GM18520 (cell line): ENCODE measurements around the gene MPV17L2.
"Not testable (repeated sequence)": the region's sequence is repeated elsewhere in the genome, so short reads cannot be mapped to it uniquely, and the experiment has no call there.

Source experiments
- ATAC-seq: cut with Tn5 transposase; IDR thresholded peaks from one replicate; pipeline ENCODE4 v1.9.1; 2021; ENCODE audit not compliant: unreplicated experiment

Gene MPV17L2

GRCh38 chr19:18190278-18190677 is 2.7 kb upstream of the MPV17L2 start:
- no peak for ATAC-seq

GRCh38 chr19:18191640-18192062 is 1.4 kb upstream of the MPV17L2 start:
- no peak for ATAC-seq

GRCh38 chr19:18193388-18194180 is 566 bp downstream of the MPV17L2 start:
- ATAC-seq: no peak

GRCh38 chr19:18194181-18194530 is 1.1 kb downstream of the MPV17L2 start:
- no peak for ATAC-seq

GRCh38 chr19:18194554-18195238 is 1.7 kb downstream of the MPV17L2 start:
- ATAC-seq: no peak

GRCh38 chr19:18196511-18196845 is 3.5 kb downstream of the MPV17L2 start:
- no peak for ATAC-seq

GRCh38 chr19:18197306-18197705 is 4.3 kb downstream of the MPV17L2 start:
- no peak for ATAC-seq

- ATAC-seq: no peak
Observed at GRCh38 chr19:18197941-18198340, 4.9 kb downstream of the MPV17L2 start.

- ATAC-seq: no peak
Observed at GRCh38 chr19:18198374-18198773, 5.4 kb downstream of the MPV17L2 start.

- ATAC-seq: no peak
Observed at GRCh38 chr19:18202397-18202777, 9.4 kb downstream of the MPV17L2 start.

GRCh38 chr19:18202778-18203407 is 9.9 kb downstream of the MPV17L2 start:
- no peak for ATAC-seq

- no peak for ATAC-seq
Observed at GRCh38 chr19:18203408-18203862, 10.4 kb downstream of the MPV17L2 start.

- peak; percentile 93 for ATAC-seq
Observed at GRCh38 chr19:18203863-18204393, 10.9 kb downstream of the MPV17L2 start, which contains the start of gene RAB3A. Gene RAB3A (minus strand): TSS chr19:18204042. CDS start chr19:18202740, 1,302 bp downstream.

GRCh38 chr19:18204394-18205199 is 11.6 kb downstream of the MPV17L2 start:
- peak; percentile 2 for ATAC-seq

- no peak for ATAC-seq
Observed at GRCh38 chr19:18205200-18205892, 12.3 kb downstream of the MPV17L2 start.

GRCh38 chr19:18206018-18206417 is 13.0 kb downstream of the MPV17L2 start:
- no peak for ATAC-seq

GRCh38 chr19:18208098-18208951 is 15.3 kb downstream of the MPV17L2 start:
- no peak for ATAC-seq

- not testable (repeated sequence) for ATAC-seq
Observed at GRCh38 chr19:18209912-18210311, 16.9 kb downstream of the MPV17L2 start.

GRCh38 chr19:18211683-18212082 is 18.7 kb downstream of the MPV17L2 start:
- ATAC-seq: no peak
